Hippocampal formation (tissue), 2 donors: ENCODE measurements around the gene SLAMF9.

Source experiments
- DNase-seq, 2 donors: peaks; one replicate each; lab custom pipeline; 2025; lab: John Stamatoyannopoulos, UW

The SLAMF9 gene

DNA sequence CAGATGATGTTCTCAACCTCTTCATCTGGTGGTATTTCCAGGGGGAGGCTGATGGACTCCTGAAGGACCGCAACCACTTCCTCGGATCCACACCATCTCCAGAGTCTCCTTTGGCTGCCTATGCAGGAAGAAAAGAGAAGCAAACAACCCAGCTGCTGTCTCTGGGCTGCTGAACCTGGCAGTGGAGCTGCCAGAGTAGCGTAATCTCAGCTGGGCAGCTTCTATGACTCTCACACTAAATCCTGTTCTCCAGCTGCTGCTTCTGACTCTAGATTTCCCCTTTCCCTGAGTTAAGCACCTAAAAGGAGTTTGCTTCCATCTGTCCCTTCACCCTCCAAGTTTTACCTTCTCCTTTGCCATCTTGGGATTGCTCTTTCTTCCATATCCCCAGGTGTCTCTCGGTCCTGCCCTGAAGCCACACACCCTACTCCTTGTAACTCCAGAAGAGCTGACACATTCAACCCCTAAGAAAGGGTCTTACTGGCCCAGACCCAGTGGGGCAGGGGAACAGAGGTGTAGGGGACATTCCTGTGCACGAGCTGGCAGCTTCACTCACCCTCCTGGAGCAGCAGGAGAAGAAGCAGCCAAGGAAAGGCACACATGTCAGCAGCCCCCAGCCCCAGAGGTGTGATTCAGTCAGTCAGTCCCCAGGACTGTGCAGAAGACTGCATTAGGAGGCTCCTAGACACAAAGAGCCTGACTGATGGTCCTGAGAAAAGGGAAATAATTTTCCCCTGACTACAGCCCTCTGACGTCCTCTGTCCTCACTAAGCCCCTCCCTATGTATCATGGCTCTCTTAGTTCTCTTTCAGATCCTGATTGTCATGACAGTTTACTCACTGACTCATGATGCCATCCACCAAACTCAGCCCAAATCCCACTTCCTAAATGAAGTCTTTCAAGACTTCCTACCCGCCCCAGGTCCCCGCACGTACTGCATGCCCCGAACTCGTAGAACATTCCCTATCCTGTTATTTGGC, at the start of gene SLAMF9:
Gene SLAMF9 (minus strand): TSS at position 702 of the 980 bp plus-strand sequence. CDS start 100 bp downstream, at position 602.
- no peak for DNase-seq

- no peak for DNase-seq
Measured at GRCh38 chr1:160001440-160001839, 47.4 kb upstream of the SLAMF9 start.

DNA sequence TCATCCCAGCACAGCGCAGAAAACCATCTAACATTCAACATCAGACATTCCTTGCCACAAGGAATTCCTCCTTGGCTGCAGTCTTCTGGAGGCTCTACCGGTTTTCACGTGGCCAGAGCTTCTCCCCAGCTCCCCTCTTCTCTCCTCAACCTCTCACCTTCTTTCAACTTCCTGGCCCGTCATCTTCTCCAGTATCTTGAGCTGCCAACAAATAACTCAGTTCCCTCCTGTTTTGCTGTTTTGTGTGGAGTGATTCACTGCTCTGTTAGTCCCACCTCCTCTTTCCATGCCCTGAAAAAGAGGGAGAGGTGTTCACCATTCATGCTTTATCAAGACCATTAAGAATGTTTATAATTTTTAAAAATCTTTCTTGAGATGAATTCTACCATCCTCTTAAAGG, 45.2 kb upstream of the SLAMF9 start:
- no peak for DNase-seq

DNA sequence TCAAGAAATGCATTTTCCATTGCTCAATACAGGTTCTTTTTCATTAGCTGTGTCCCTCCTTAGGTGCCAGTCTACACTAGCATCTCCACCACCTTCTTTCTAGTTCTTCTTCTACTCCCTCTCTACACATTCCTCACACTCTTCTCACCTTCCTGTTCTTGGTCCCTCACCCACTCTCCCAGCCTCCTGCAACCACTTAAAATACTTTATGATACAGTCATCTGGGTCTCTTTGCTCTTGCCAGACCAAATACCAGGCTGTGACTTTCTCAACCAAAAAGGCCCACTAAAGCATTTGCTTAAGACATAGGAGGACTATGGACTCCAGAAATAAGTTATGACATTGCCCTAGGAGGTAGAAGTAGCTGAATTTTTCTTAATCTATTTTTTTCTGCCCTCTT, 42.6 kb upstream of the SLAMF9 start:
- DNase-seq = no peak

DNA sequence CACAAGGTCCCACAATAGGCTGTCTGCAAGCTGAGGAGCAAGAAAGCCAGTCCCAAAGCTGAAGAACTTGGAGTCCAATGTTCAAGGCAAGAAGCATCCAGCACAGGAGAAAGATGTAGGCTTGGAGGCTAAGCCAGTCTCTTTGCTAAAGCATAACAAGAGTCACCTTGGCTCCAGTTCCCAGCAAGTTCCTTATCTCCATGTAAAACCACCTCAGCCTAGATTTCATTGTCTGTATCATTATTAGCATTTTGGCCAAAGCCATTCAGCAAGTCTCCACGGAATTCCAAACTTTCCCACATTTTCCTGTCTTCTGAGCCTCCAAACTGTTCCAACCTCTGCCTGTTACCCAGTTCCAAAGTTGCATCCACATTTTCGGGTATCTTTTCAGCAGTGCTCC, 40.9 kb upstream of the SLAMF9 start:
- DNase-seq = no peak

GRCh38 chr1:159993911-159994310, 39.9 kb upstream of the SLAMF9 start:
- DNase-seq = no peak

DNA sequence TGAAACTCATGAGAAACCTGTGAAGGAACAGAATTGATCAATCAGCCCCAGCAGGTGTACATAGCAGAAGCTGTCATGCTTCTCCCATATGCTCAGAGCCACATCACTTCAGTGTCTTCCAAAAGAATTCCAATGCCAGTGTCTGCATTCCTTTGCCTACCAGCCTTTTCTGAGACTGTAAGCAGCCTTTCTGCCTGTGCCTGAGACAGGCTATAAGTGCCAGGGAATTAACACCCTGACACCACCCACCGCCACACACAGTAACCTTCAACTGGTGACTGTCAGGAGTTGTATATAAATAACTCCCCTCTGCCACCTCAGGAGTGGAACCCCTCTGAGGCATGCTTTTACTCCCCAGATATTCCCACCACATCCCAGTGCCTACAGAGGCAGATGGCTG, 38.1 kb upstream of the SLAMF9 start:
- no peak for DNase-seq

DNA sequence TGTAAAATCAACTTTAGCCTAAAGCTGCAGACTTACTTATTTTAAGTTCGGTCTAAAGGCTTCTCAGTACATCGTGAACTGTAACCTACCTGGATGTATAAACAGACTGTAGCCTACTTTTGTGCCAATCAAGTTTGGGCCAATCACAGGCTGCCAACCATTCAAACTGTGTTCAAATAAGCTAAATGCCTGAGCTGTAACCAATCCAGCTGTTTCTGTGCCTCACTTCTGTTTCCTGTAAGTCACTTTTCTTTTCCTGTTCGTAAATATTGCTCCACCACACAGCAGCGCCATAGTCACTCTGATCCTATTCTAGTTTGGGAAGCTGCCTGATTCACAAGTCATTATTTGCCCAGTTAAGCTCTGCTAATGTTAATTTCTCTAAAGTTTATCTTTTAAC, 37.5 kb upstream of the SLAMF9 start:
- no peak for DNase-seq

DNA sequence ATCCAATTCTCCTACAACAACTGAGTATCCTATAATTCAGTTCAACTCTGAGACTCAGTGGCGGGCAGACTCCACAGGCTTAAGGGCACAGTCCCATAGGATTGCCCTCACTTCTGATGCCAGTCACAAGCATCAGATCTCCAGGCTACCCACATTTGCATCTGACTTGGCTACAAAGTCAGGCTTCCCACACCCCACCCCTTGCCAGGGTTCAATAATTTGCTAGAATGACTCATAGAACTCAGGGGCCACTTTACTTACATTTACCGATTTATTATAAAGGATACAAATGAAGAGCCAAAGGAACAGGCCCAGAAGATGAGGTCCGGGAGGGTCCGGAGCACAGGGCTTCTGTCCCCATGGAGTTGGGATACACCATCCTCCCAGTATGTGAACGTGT, 36.0 kb upstream of the SLAMF9 start:
- DNase-seq = no peak

- DNase-seq = no peak
Measured at GRCh38 chr1:159989581-159989980, 35.5 kb upstream of the SLAMF9 start.

- no peak for DNase-seq
Measured at GRCh38 chr1:159988006-159988405, 34.0 kb upstream of the SLAMF9 start.

- no peak for DNase-seq
Measured at GRCh38 chr1:159987186-159987585, 33.1 kb upstream of the SLAMF9 start.

DNA sequence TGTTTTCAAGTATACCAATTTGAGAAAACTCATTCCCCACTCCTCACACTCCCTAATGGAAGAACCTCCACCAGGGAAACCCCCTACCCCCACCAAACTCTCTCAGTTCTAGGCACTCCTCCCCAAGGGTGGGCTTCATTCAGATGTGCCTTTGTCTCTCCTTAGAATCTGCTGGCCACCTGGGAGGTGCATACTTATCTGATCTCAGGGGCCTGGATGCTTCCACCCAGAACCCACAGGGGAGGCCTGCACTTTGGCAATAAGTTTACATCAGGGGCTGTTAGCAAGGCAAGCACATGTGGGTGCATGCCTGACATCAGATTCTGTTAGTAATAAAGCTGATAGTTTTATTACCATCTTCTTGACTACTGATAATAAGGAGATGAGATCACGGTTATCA, 32.5 kb upstream of the SLAMF9 start:
- no peak for DNase-seq

- no peak for DNase-seq
Measured at GRCh38 chr1:159986093-159986492, 32.1 kb upstream of the SLAMF9 start.

DNA sequence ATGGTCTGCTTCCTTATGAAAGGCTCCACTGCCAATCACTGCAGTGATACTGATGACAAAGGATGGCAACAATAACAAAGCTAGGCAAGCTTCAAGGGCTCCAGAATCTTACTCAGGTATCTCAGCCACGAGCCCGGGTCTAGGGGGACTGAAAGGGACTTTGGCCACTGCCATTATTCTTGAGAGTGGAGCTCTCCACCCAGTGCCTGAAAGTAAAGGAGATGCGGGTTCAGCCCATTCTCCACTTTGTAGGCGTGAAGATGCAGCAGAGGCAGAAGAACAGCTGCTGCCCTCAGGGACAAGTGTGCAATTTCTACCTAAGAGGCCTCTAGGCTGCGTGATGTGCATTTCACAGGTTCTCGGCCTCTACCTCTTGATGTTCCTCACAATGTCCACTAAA, 31.4 kb upstream of the SLAMF9 start:
- no peak for DNase-seq

- DNase-seq = no peak
Measured at GRCh38 chr1:159983681-159984080, 29.6 kb upstream of the SLAMF9 start.

DNA sequence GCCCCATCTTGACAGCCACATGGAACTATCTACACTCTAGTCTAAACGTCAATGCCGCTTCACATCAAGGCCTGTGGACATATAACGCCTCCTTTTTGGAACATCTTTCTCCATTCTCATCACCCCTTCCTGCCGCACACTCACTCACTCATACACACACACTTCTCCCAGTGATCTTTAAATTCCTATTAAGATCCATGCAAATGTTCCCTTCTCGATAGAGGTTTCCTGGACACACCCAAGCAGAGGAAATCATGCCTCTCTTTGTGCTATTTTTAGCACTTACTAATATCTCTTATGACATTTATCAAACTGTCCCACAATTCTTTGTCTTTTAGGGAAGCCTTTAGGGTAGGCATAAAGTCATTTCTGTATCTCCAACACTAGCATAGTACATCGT, 28.2 kb upstream of the SLAMF9 start:
- no peak for DNase-seq

DNA sequence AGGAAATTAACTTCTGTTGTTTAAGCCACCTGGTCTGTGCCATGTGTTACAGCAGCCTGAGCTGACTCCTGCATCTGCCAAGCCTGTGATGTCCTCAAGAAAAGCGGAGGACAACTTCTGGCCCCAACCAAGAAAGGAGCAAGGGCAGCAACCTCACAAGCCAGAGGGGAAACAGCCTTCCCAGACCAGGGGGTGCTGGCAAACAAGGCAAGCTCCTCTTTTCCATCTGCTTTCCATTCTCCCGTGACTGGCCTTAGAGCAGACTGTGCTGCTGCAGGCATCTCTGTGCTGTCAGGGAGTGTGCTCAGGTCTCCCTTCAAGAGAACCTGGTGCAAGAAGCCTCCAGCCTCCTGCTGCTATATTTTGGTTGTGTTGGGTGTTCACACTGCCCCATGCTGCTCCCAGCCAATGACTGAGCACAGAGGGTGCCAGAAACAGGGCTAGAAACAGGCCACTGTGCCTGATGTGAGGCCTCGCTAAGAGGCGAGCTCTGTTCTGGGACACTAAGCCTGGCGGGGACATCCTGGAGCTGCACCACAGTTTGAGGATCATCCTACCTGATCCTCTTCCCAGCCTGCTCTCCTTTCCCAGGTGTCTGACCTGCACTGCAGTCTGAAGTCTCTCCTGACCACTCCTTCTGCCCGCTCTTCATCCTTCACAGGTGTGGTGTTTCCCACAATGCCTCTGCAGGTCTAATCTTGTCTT, 27.5 kb upstream of the SLAMF9 start:
- no peak for DNase-seq

GRCh38 chr1:159980786-159981185, 26.7 kb upstream of the SLAMF9 start:
- no peak for DNase-seq

DNA sequence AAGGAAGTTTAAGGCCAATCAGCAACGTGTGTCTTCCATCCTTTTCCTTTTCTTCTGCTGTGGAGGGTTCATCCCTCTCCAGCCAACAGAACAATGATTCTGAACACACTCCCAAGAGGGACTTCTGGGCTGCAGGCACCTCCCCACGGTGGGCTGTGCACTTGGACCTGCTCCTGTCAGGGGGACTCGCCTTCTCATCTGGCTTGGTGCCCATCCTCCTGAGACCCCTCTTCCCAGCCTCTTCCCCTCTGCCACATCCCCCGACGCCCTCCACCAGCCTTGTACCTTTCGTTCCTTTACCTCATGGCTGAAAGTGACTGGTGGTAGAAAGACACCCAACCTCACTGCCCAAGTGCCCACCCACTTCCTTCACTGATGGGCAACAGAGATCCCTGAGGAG, 26.0 kb upstream of the SLAMF9 start:
- DNase-seq = no peak

- no peak for DNase-seq
Measured at GRCh38 chr1:159979257-159979656, 25.2 kb upstream of the SLAMF9 start.

GRCh38 chr1:159978107-159978398, 24.0 kb upstream of the SLAMF9 start:
- no peak for DNase-seq

GRCh38 chr1:159977364-159978106, 23.5 kb upstream of the SLAMF9 start:
- DNase-seq = no peak
